Measurements from ENCODE around the gene ACSS2.

DNA sequence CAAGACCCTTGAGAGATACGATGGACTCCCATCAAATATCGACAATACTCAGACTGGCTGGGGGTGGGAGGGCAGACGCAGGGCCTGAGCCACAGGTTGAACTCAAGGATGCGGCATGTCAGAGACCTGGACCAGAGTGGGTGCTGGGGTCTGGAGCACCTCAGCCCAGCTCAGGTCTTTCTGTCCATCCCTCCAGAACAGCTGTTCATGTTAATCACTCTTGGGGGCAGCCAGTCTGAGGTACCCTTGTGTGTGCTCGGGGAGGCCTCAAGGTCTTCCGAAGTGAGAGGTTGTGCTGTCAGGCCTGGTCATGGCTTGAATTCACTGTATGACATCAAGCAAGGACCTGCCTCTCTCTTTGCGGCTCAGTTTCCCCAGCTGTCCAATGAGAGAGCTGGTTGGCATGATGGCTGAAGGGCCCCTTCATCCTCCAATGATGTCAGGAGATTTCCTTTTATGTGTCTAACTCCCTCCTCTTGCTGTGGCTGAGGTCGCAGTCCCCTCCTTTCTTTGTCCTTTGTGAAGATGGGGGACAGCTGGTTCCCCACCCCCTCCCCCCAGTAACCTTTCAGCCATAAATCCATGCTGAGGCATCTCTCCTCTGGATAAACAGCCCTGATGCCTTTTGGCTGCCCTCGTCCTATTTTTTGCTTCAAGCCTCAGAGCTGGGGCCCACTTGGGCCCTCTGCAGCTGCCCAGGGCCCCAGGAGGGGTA lies 94.6 kb downstream of the ACSS2 start:
- TF ChIP-seq, protein P1, sequence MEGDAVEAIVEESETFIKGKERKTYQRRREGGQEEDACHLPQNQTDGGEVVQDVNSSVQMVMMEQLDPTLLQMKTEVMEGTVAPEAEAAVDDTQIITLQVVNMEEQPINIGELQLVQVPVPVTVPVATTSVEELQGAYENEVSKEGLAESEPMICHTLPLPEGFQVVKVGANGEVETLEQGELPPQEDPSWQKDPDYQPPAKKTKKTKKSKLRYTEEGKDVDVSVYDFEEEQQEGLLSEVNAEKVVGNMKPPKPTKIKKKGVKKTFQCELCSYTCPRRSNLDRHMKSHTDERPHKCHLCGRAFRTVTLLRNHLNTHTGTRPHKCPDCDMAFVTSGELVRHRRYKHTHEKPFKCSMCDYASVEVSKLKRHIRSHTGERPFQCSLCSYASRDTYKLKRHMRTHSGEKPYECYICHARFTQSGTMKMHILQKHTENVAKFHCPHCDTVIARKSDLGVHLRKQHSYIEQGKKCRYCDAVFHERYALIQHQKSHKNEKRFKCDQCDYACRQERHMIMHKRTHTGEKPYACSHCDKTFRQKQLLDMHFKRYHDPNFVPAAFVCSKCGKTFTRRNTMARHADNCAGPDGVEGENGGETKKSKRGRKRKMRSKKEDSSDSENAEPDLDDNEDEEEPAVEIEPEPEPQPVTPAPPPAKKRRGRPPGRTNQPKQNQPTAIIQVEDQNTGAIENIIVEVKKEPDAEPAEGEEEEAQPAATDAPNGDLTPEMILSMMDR (IDR thresholded peaks at IDR 0.05) = no peak
- TF ChIP-seq POLR2A (IDR thresholded peaks at IDR 0.05) = no peak
